HCT116 (cell line): Measurements from ENCODE around the gene NPM3. TPM values are rescaled to one million over a fixed set of nuclear protein-coding genes. Genes with fewer than 3 reads are reported as not detected.

Experiments used
- ATAC-seq: fragments of 200-7000 bp; cut with Tn5 transposase; 2 replicates; pipeline ENCODE4 v1.9.1; 2020; ENCODE audit warnings: mild to moderate bottlenecking, moderate library complexity
- BruUV-seq: library from RNA; stranded (reverse); fragments of 400-500 nt; replicated peaks from 2 replicates; lab custom pipeline; 2021; lab: Mats Ljungman, UMichigan
- CTCF ChIA-PET: fragments of 300-600 bp; sonication (Branson Sonifier 250); formaldehyde crosslinking; loops from one replicate; lab custom pipeline; 2021; ENCODE audit warnings: antibody characterized with exemption; lab: Charles Lee
- POLR2A ChIA-PET: fragments of 300-600, 350-600 bp; sonication (Branson Sonifier 250); formaldehyde crosslinking; loops from one replicate; lab custom pipeline; 2021; ENCODE audit warnings: antibody characterized with exemption; lab: Charles Lee
- RAD21 ChIA-PET, 2 experiments: fragments of 300-600 bp; sonication (Branson Sonifier 250); formaldehyde crosslinking; loops; one replicate each; lab custom pipeline; 2023; ENCODE audit warnings: low total read pairs in 2 of 2; ENCODE audit not compliant: uncharacterized antibody in 2 of 2, unreplicated experiment in 2 of 2, low non-redundant PET in 1 of 2; lab: Charles Lee
- DNase-seq: peaks from one replicate; pipeline ENCODE4 v3.0.0-alpha.2; 2010; ENCODE audit warnings: low read depth, low spot score
- H2AFZ ChIP-seq: fragments of 200-600 bp; shearing (Covaris generic), sonication (generic); 2 replicates; pipeline ENCODE4 v1.6.1; 2017; ENCODE audit warnings: low read depth, mixed run types, mixed read lengths, antibody characterized with exemption, low read length; ENCODE audit not compliant: poor library complexity, severe bottlenecking
- H3K27ac ChIP-seq: 2 replicates; pipeline ENCODE4 v1.5.1; 2012; ENCODE audit warnings: low read depth, low read length
- H3K27me3 ChIP-seq: fragments of 200-600 bp; sonication (generic); 2 replicates; pipeline ENCODE4 v1.6.1; 2016; ENCODE audit warnings: mixed run types, low read length, mixed read lengths; ENCODE audit not compliant: insufficient read depth
- H3K36me3 ChIP-seq, 2 experiments: fragments of 200-500 bp in 1 of 2; fragments of 200-600 bp in 1 of 2; sonication (Bioruptor generic) in 1 of 2; sonication (generic) in 1 of 2; 2 replicates each; pipeline versions ENCODE4 v1.5.1 to v1.6.1; 2014 to 2016; ENCODE audit warnings: low read length in 2 of 2, inconsistent platforms in 1 of 2, mixed read lengths in 1 of 2, mixed run types in 1 of 2; ENCODE audit not compliant: insufficient read depth in 2 of 2, control insufficient read depth in 1 of 2
- H3K4me1 ChIP-seq, 2 experiments: fragments of 200-600 bp in 1 of 2; sonication (generic) in 1 of 2; 2 replicates each; pipeline versions ENCODE4 v1.5.1 to v1.6.1; 2012 to 2017; ENCODE audit warnings: low read length in 2 of 2, inconsistent platforms in 1 of 2, mild to moderate bottlenecking in 1 of 2, mixed read lengths in 1 of 2, mixed run types in 1 of 2, moderate library complexity in 1 of 2; ENCODE audit not compliant: insufficient read depth in 2 of 2, control insufficient read depth in 1 of 2
- H3K4me2 ChIP-seq: fragments of 200-600 bp; sonication (generic); 2 replicates; pipeline ENCODE4 v1.6.1; 2017; ENCODE audit warnings: mixed run types, low read length, mixed read lengths
- H3K4me3 ChIP-seq, 2 experiments: fragments of 200-600 bp in 1 of 2; sonication (generic) in 1 of 2; replicated peaks in 1 of 2; 2 replicates each; pipeline ENCODE4 v1.5.1; 2011 to 2016; ENCODE audit warnings: low read length in 2 of 2, control low read depth in 1 of 2, low read depth in 1 of 2, mild to moderate bottlenecking in 1 of 2, mixed read lengths in 1 of 2, mixed run types in 1 of 2
- H3K79me2 ChIP-seq: fragments of 200-600 bp; sonication (generic); 2 replicates; pipeline ENCODE4 v1.6.1; 2017; ENCODE audit warnings: mild to moderate bottlenecking, mixed run types, low read length, moderate library complexity, mixed read lengths; ENCODE audit not compliant: insufficient read depth
- H3K9ac ChIP-seq: fragments of 200-600 bp; sonication (generic); 2 replicates; pipeline ENCODE4 v1.6.1; 2016; ENCODE audit warnings: low read length, mixed read lengths
- H3K9me2 ChIP-seq: fragments of 200-600 bp; sonication (generic), shearing (Covaris generic); 2 replicates; pipeline ENCODE4 v1.6.1; 2017; ENCODE audit warnings: mixed run types, mild to moderate bottlenecking, moderate library complexity; ENCODE audit not compliant: insufficient read depth
- H3K9me3 ChIP-seq, 2 experiments: fragments of 200-500 bp in 1 of 2; fragments of 200-600 bp in 1 of 2; sonication (Bioruptor generic) in 1 of 2; sonication (generic) in 1 of 2; 2 replicates each; pipeline ENCODE4 v1.6.1; 2014 to 2017; ENCODE audit warnings: low read length in 2 of 2, mixed read lengths in 2 of 2, inconsistent platforms in 1 of 2, low read depth in 1 of 2, mild to moderate bottlenecking in 1 of 2, mixed run types in 1 of 2, moderate library complexity in 1 of 2; ENCODE audit not compliant: control insufficient read depth in 1 of 2, insufficient read depth in 1 of 2
- H4K20me1 ChIP-seq: fragments of 200-600 bp; sonication (generic), shearing (Covaris generic); 2 replicates; pipeline ENCODE4 v1.6.1; 2017; ENCODE audit warnings: mixed run types, mild to moderate bottlenecking, moderate library complexity; ENCODE audit not compliant: insufficient read depth
- ATF3 ChIP-seq: IDR thresholded peaks from 2 replicates; pipeline ENCODE4 v1.6.1; 2012
- CBX3 ChIP-seq: IDR thresholded peaks from 2 replicates; pipeline ENCODE4 v1.6.1; 2012; ENCODE audit warnings: low read depth
- CEBPB ChIP-seq: IDR thresholded peaks from 2 replicates; pipeline ENCODE4 v1.6.1; 2012; ENCODE audit warnings: low read depth
- EGR1 ChIP-seq: IDR thresholded peaks from 2 replicates; pipeline ENCODE4 v1.6.1; 2012; ENCODE audit warnings: low read depth
- EZH2 ChIP-seq: fragments of 200-600 bp; sonication (generic); IDR thresholded peaks from 2 replicates; pipeline ENCODE4 v1.6.1; 2017; ENCODE audit warnings: antibody characterized with exemption, mixed run types
- EZH2phosphoT487 ChIP-seq: fragments of 200-600 bp; IDR thresholded peaks from 2 replicates; pipeline ENCODE4 v1.6.1; 2018; ENCODE audit warnings: antibody characterized with exemption, borderline replicate concordance
- FOSL1 ChIP-seq: IDR thresholded peaks from 2 replicates; pipeline ENCODE4 v1.6.1; 2012; ENCODE audit warnings: low read depth
- MAX ChIP-seq: IDR thresholded peaks from 2 replicates; pipeline ENCODE4 v1.6.1; 2012
- POLR2A ChIP-seq: IDR thresholded peaks from 2 replicates; pipeline ENCODE4 v1.7.0; 2011; ENCODE audit warnings: borderline replicate concordance; ENCODE audit not compliant: insufficient read depth, insufficient read length; ENCODE audit errors: extremely low read depth
- POLR2AphosphoS5 ChIP-seq: IDR thresholded peaks from 2 replicates; pipeline ENCODE4 v1.6.1; 2011; ENCODE audit warnings: mild to moderate bottlenecking, low read depth, low read length, moderate library complexity
- RAD21 ChIP-seq: IDR thresholded peaks from 2 replicates; pipeline ENCODE4 v1.6.1; 2012; ENCODE audit warnings: low read depth, mild to moderate bottlenecking
- REST ChIP-seq: IDR thresholded peaks from 2 replicates; pipeline ENCODE4 v1.6.1; 2012; ENCODE audit warnings: low read depth
- SIN3A ChIP-seq: IDR thresholded peaks from 2 replicates; pipeline ENCODE4 v1.6.1; 2012; ENCODE audit warnings: low read depth
- SP1 ChIP-seq: IDR thresholded peaks from 2 replicates; pipeline ENCODE4 v1.6.1; 2012; ENCODE audit warnings: low read depth
- SRF ChIP-seq: IDR thresholded peaks from 2 replicates; pipeline ENCODE4 v1.6.1; 2012; ENCODE audit warnings: low read depth
- TCF7L2 ChIP-seq: IDR thresholded peaks from 2 replicates; pipeline ENCODE4 v1.7.0; 2011; ENCODE audit warnings: borderline replicate concordance, inconsistent platforms; ENCODE audit not compliant: insufficient read depth, insufficient read length; ENCODE audit errors: extremely low read depth
- YY1 ChIP-seq: IDR thresholded peaks from 2 replicates; pipeline ENCODE4 v1.6.1; 2011; ENCODE audit warnings: low read length, low read depth, moderate library complexity, mild to moderate bottlenecking; ENCODE audit not compliant: insufficient replicate concordance; ENCODE audit errors: extremely low read depth
- ZBTB33 ChIP-seq: IDR thresholded peaks from 2 replicates; pipeline ENCODE4 v1.6.1; 2011; ENCODE audit warnings: mild to moderate bottlenecking, low read length, moderate library complexity; ENCODE audit not compliant: insufficient replicate concordance; ENCODE audit errors: extremely low read depth
- ZNF274 ChIP-seq: fragments of 200-500 bp; sonication (Bioruptor generic); IDR thresholded peaks from 2 replicates; pipeline ENCODE4 v1.6.1; 2014; ENCODE audit warnings: mild to moderate bottlenecking, low read depth, low read length, inconsistent platforms
- intact Hi-C: fragments of 100-400 bp; cut with micrococcal nuclease; formaldehyde crosslinking; loops from 2 replicates; pipeline ENCODE4 v1.10.0; 2022
- total RNA-seq: library from RNA; stranded (reverse); gene quantifications from one replicate; pipeline ENCODE4 v1.2.1, GENCODE V29; 2021; ENCODE audit not compliant: unreplicated experiment

Gene NPM3
- total RNA-seq, 1 experiment from 2014 or later, result 267 TPM

GRCh38 chr10:101828766-101829551 is 45.7 kb upstream of the NPM3 start:
- RAD21 ChIA-PET, result no interaction called here
- Histone ChIP-seq H3K9me3 (no peaks in the 10 kb centered on the region), H3K79me2 (no peaks in the 10 kb centered on the region), H3K9me2 (no peaks in the 10 kb centered on the region), H3K27me3 (no peaks in the 10 kb centered on the region), H3K9ac (no peak overlapping the region), H3K36me3 (no peaks in the 10 kb centered on the region), H2AFZ (no peak overlapping the region), H3K27ac (no peak overlapping the region), H3K4me3 (no peak overlapping the region), H3K4me1 (peaks cover 17 to 23% of the 10 kb centered on the region in 2 experiments), H3K4me2 (no peak overlapping the region), H4K20me1 (no peaks in the 10 kb centered on the region)
- no peak for TF ChIP-seq ZNF274
- TF ChIP-seq MAX, result no peak
- TF ChIP-seq SP1, result no peak
- no peak for TF ChIP-seq EZH2phosphoT487
- TF ChIP-seq REST, result no peak
- TF ChIP-seq CBX3, result no peak
- no peak for TF ChIP-seq SIN3A
- no peak for TF ChIP-seq EZH2
- TF ChIP-seq ZBTB33, result no peak
- no peak for TF ChIP-seq FOSL1
- no peak for TF ChIP-seq POLR2A
- no peak for TF ChIP-seq POLR2AphosphoS5
- TF ChIP-seq EGR1, result no peak
- no peak for TF ChIP-seq SRF
- no peak for TF ChIP-seq TCF7L2
- TF ChIP-seq YY1, result no peak
- TF ChIP-seq CEBPB, result no peak
- no peak for TF ChIP-seq ATF3
- no peak for TF ChIP-seq RAD21
- no peak for ATAC-seq
- DNase-seq, result no peak
- CTCF ChIA-PET, result interaction anchor here (0.8 to 1.4 kb wide), 2 partner anchors 8 to 11 kb away, joined by 3 to 7 read pairs; no protein-coding TSS in a partner anchor
- BruUV-seq, result no TSS peak
- POLR2A ChIA-PET, result interaction anchor here (1.3 to 1.4 kb wide), 2 partner anchors 9 to 11 kb away, joined by 5 read pairs; partner anchors contain the start of gene OGA
- intact Hi-C loops, result no loop called here
